Measurements from ENCODE around the gene SCGB1C2. TPM values are rescaled to one million over a fixed set of nuclear protein-coding genes. Genes with fewer than 3 reads are reported as not detected.

SCGB1C2 gene
- total RNA-seq, 1 experiment from 2014 or later: not detected

GRCh38 chr17:152860-153420 is 15.6 kb downstream of the SCGB1C2 start:
- DNase-seq (ENCODE audit: low spot score) (no peak), ATAC-seq (no peak)
- no peak overlapping the region for H3K27ac Mint-ChIP-seq
- TF ChIP-seq NR2C2 (CRISPR knock-in tag; IDR thresholded peaks at IDR 0.05): no peak
- no peak for TF ChIP-seq FOXP1 (CRISPR knock-in tag; IDR thresholded peaks at IDR 0.05; ENCODE audit: borderline replicate concordance)
- no peak for TF ChIP-seq AR (CRISPR knock-in tag; IDR thresholded peaks at IDR 0.05)
- no peak for TF ChIP-seq RELA (CRISPR knock-in tag; IDR thresholded peaks at IDR 0.05; ENCODE audit: borderline replicate concordance)
- no peak for TF ChIP-seq ELF4 (CRISPR knock-in tag; IDR thresholded peaks at IDR 0.05; ENCODE audit: low read depth)
- no peak for TF ChIP-seq ZSCAN18 (CRISPR knock-in tag; IDR thresholded peaks at IDR 0.05)
- no peak for TF ChIP-seq CDX4 (CRISPR knock-in tag; IDR thresholded peaks at IDR 0.05; ENCODE audit: borderline replicate concordance)
- no peak for TF ChIP-seq CTCF (IDR thresholded peaks at IDR 0.05)
- no peak for TF ChIP-seq TEAD4 (CRISPR knock-in tag; IDR thresholded peaks at IDR 0.05)
- TF ChIP-seq ARID4B (CRISPR knock-in tag; IDR thresholded peaks at IDR 0.05; ENCODE audit: borderline replicate concordance): no peak
- no peak for TF ChIP-seq MAX (CRISPR knock-in tag; IDR thresholded peaks at IDR 0.05)
- no peak for TF ChIP-seq SMAD3 (CRISPR knock-in tag; IDR thresholded peaks at IDR 0.05; ENCODE audit: borderline replicate concordance)
- no peak for TF ChIP-seq CBFB (CRISPR knock-in tag; IDR thresholded peaks at IDR 0.05; ENCODE audit: low read depth)
- no peak for TF ChIP-seq ZNF138 (CRISPR knock-in tag; conservative IDR thresholded peaks at IDR 0.05)
- no peak for TF ChIP-seq RORB (CRISPR knock-in tag; IDR thresholded peaks at IDR 0.05)
- ChIA-PET POLR2A (no interaction called here), CTCF (no interaction called here)
- H3K4me1 Mint-ChIP-seq: no peaks in the 10 kb centered on the region
- H3K4me3 Mint-ChIP-seq: no peak overlapping the region
- no peaks in the 10 kb centered on the region for H3K27me3 Mint-ChIP-seq (ENCODE audit: low read depth)
- no peaks in the 10 kb centered on the region for H3K36me3 Mint-ChIP-seq
- no peaks in the 10 kb centered on the region for H3K9me3 Mint-ChIP-seq

Data from WTC11 (cell line).